ENCODE measurements around the gene PDE4A. TPM values are rescaled to one million over a fixed set of nuclear protein-coding genes. Genes with fewer than 3 reads are reported as not detected.

The PDE4A gene
- total and polyA plus RNA-seq, 2 donors (not counting 3 experiments of a cell fraction or from before 2014, with no cell fraction given): 3.8 to 10.0 TPM

DNA sequence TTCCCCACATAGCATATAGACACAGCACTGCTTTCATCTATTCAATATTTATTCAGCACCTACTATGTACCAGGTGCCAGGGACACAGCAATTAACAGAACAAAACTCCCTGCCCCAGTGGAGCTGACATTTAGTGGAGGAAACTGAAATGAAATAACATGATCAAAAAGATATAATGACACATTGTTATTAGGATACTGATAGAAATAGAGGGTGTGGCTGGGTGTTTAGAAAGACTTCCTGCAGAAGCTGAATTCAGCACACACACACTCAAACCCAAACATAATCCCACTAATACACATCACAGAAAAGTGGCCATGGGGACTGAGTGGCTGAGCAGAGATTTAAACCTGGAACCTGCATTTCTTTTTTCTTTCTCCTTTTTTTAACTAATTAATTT, 13.2 kb upstream of the PDE4A start:
- Histone ChIP-seq H3K9me1 (replicated peaks; ENCODE audit: control insufficient read depth, extremely low read depth, insufficient read depth, low read length) (no peaks in the 10 kb centered on the region), H3K36me3 (ENCODE audit: control insufficient read depth in 2 of 2, extremely low read depth in 1 of 2, insufficient read depth in 2 of 2, low read length in 2 of 2) (no peaks in the 10 kb centered on the region), H3K4me3 (replicated peaks in 1 of 3; ENCODE audit: insufficient read depth in 1 of 3, low read depth in 1 of 3, low read length in 3 of 3) (no peak overlapping the region), H3K4me2 (ENCODE audit: insufficient read depth, low read length) (no peak overlapping the region), H3K9ac (replicated peaks; ENCODE audit: extremely low read depth, insufficient read depth, low read length) (no peak overlapping the region), H3K9me3 (replicated peaks; ENCODE audit: control insufficient read depth, insufficient read depth, low read length) (no peaks in the 10 kb centered on the region), H3K4me1 (ENCODE audit: control insufficient read depth, extremely low read depth, insufficient read depth, low read length) (peaks cover 5% of the 10 kb centered on the region), H3K27me3 (ENCODE audit: control insufficient read depth in 2 of 2, insufficient read depth in 2 of 2, low read length in 2 of 2) (peaks cover 14 to 26% of the 10 kb centered on the region in 2 experiments), H3K27ac (ENCODE audit: insufficient read depth, low read depth, low read length) (no peak overlapping the region), H3K79me2 (ENCODE audit: control insufficient read depth, insufficient read depth, low read length) (peaks cover 12% of the 10 kb centered on the region), H4K20me1 (replicated peaks; ENCODE audit: control insufficient read depth, extremely low read depth, insufficient read depth, low read length) (no peaks in the 10 kb centered on the region), H2AFZ (ENCODE audit: low read depth, low read length) (no peak overlapping the region)
- DNase-seq (ENCODE audit: low read depth, low spot score): no peak
- BruUV-seq (replicated peaks): no TSS peak
- TF ChIP-seq, protein P1, sequence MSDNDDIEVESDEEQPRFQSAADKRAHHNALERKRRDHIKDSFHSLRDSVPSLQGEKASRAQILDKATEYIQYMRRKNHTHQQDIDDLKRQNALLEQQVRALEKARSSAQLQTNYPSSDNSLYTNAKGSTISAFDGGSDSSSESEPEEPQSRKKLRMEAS (IDR thresholded peaks at IDR 0.05; ENCODE audit: insufficient read depth, insufficient read length): no peak
- TF ChIP-seq MYC (IDR thresholded peaks at IDR 0.05; ENCODE audit: low read depth, low read length) (no peak), JUN (IDR thresholded peaks at IDR 0.05; ENCODE audit: borderline replicate concordance, insufficient read depth, insufficient read length, low read depth) (no peak), POLR2AphosphoS5 (IDR thresholded peaks at IDR 0.05; ENCODE audit: insufficient read depth, low read depth, low read length) (no peak), GATA2 (IDR thresholded peaks at IDR 0.05; ENCODE audit: insufficient read depth, insufficient read length, low read depth, low read length) (no peak), FOS (IDR thresholded peaks at IDR 0.05; ENCODE audit: borderline replicate concordance, insufficient read depth, low read length) (no peak), POLR2A (IDR thresholded peaks at IDR 0.05; ENCODE audit: low read depth, low read length) (no peak), EZH2 (IDR thresholded peaks at IDR 0.05; ENCODE audit: borderline replicate concordance, low read depth, low read length, severe bottlenecking) (no peak)
- TF ChIP-seq, protein P2, sequence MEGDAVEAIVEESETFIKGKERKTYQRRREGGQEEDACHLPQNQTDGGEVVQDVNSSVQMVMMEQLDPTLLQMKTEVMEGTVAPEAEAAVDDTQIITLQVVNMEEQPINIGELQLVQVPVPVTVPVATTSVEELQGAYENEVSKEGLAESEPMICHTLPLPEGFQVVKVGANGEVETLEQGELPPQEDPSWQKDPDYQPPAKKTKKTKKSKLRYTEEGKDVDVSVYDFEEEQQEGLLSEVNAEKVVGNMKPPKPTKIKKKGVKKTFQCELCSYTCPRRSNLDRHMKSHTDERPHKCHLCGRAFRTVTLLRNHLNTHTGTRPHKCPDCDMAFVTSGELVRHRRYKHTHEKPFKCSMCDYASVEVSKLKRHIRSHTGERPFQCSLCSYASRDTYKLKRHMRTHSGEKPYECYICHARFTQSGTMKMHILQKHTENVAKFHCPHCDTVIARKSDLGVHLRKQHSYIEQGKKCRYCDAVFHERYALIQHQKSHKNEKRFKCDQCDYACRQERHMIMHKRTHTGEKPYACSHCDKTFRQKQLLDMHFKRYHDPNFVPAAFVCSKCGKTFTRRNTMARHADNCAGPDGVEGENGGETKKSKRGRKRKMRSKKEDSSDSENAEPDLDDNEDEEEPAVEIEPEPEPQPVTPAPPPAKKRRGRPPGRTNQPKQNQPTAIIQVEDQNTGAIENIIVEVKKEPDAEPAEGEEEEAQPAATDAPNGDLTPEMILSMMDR (IDR thresholded peaks at IDR 0.05; ENCODE audit: extremely low read depth in 1 of 2, insufficient read depth in 1 of 2, low read depth in 1 of 2, low read length in 2 of 2): no peak
- intact Hi-C loops (cut with micrococcal nuclease) (no loop called here), dilution Hi-C loops (cut with MboI; ENCODE audit: extremely low pct_ligation_motif_present, low sequenced_read_pairs) (no loop called here)
- CTCF ChIA-PET: interaction anchor here (0.6 to 8.3 kb wide), 5 partner anchors 8 to 293 kb away, joined by 3 to 108 read pairs (median 7); no protein-coding TSS in a partner anchor
- no peak for FAIRE-seq
- POLR2A ChIA-PET: interaction anchor here (0.6 kb wide), 1 partner anchor 28 kb away, joined by 3 read pairs; no protein-coding TSS in a partner anchor

Data from endothelial cell of umbilical vein (primary cell).